Measurements from ENCODE around the gene SMIM43. TPM values are rescaled to one million over a fixed set of nuclear protein-coding genes. Genes with fewer than 3 reads are reported as not detected.

Gene SMIM43
- total RNA-seq, 2 experiments from 2014 or later = not detected

GRCh38 chr4:121742794-121743193 lies 22.2 kb downstream of the SMIM43 start:
- POLR2A ChIA-PET = interaction anchor here (0.7 to 1.4 kb wide), 2 partner anchors 10 to 145 kb away, joined by 3 read pairs; no protein-coding TSS in a partner anchor
- Histone ChIP-seq H3K79me2 (ENCODE audit: insufficient read depth, low read depth, low read length) (no peaks in the 10 kb centered on the region), H2AFZ (ENCODE audit: low read length) (no peak overlapping the region), H3K4me3 (ENCODE audit: low read depth, low read length, poor library complexity, severe bottlenecking) (no peak overlapping the region), H3K9me2 (ENCODE audit: insufficient read depth, low read length) (no peaks in the 10 kb centered on the region), H3K9me3 (ENCODE audit: low read length) (no peaks in the 10 kb centered on the region), H3K4me1 (ENCODE audit: insufficient read depth, low read length, poor library complexity, severe bottlenecking) (no peaks in the 10 kb centered on the region), H3K36me3 (ENCODE audit: insufficient read depth, low read length) (no peaks in the 10 kb centered on the region), H4K20me1 (ENCODE audit: insufficient read depth, low read length) (no peaks in the 10 kb centered on the region), H3K27ac (ENCODE audit: low read depth, low read length, poor library complexity, severe bottlenecking) (no peak overlapping the region), H3K4me2 (ENCODE audit: low read length) (no peak overlapping the region)
- no TSS peak for BruUV-seq (replicated peaks)
- DNase-seq (ENCODE audit: low spot score) = no peak
- intact Hi-C loops (cut with micrococcal nuclease; ENCODE audit: unreplicated experiment) = no loop called here
- CTCF ChIA-PET (ENCODE audit: unreplicated experiment) = no interaction called here
- TF ChIP-seq EZH2phosphoT487 (IDR thresholded peaks at IDR 0.05; ENCODE audit: borderline replicate concordance, low read depth, low read length) = no peak
- no peak for TF ChIP-seq CTCF (conservative IDR thresholded peaks at IDR 0.05; ENCODE audit: low read length)

GRCh38 chr4:121741751-121742150 lies 23.2 kb downstream of the SMIM43 start:
- intact Hi-C loops (cut with micrococcal nuclease; ENCODE audit: unreplicated experiment) = no loop called here
- ChIA-PET POLR2A (interaction anchor here (0.7 to 1.4 kb wide), 2 partner anchors 9 to 20 kb away, joined by 3 read pairs; no protein-coding TSS in a partner anchor), CTCF (ENCODE audit: unreplicated experiment) (no interaction called here)
- Histone ChIP-seq H3K79me2 (ENCODE audit: insufficient read depth, low read depth, low read length) (no peaks in the 10 kb centered on the region), H3K4me2 (ENCODE audit: low read length) (no peak overlapping the region), H3K9me2 (ENCODE audit: insufficient read depth, low read length) (no peaks in the 10 kb centered on the region), H3K4me3 (ENCODE audit: low read depth, low read length, poor library complexity, severe bottlenecking) (no peak overlapping the region), H3K36me3 (ENCODE audit: insufficient read depth, low read length) (no peaks in the 10 kb centered on the region), H3K9me3 (ENCODE audit: low read length) (no peaks in the 10 kb centered on the region), H3K4me1 (ENCODE audit: insufficient read depth, low read length, poor library complexity, severe bottlenecking) (no peaks in the 10 kb centered on the region), H3K27ac (ENCODE audit: low read depth, low read length, poor library complexity, severe bottlenecking) (no peak overlapping the region), H2AFZ (ENCODE audit: low read length) (no peak overlapping the region), H4K20me1 (ENCODE audit: insufficient read depth, low read length) (no peaks in the 10 kb centered on the region)
- no peak for DNase-seq (ENCODE audit: low spot score)
- no TSS peak for BruUV-seq (replicated peaks)
- TF ChIP-seq EZH2phosphoT487 (IDR thresholded peaks at IDR 0.05; ENCODE audit: borderline replicate concordance, low read depth, low read length) = no peak
- TF ChIP-seq CTCF (conservative IDR thresholded peaks at IDR 0.05; ENCODE audit: low read length) = no peak

- Histone ChIP-seq H2AFZ (ENCODE audit: low read length) (no peak overlapping the region), H3K79me2 (ENCODE audit: insufficient read depth, low read depth, low read length) (no peaks in the 10 kb centered on the region), H3K9me3 (ENCODE audit: low read length) (no peaks in the 10 kb centered on the region), H3K4me3 (ENCODE audit: low read depth, low read length, poor library complexity, severe bottlenecking) (no peak overlapping the region), H3K4me2 (ENCODE audit: low read length) (no peak overlapping the region), H3K36me3 (ENCODE audit: insufficient read depth, low read length) (no peaks in the 10 kb centered on the region), H3K4me1 (ENCODE audit: insufficient read depth, low read length, poor library complexity, severe bottlenecking) (no peaks in the 10 kb centered on the region), H3K9me2 (ENCODE audit: insufficient read depth, low read length) (no peaks in the 10 kb centered on the region), H3K27ac (ENCODE audit: low read depth, low read length, poor library complexity, severe bottlenecking) (no peak overlapping the region), H4K20me1 (ENCODE audit: insufficient read depth, low read length) (no peaks in the 10 kb centered on the region)
- no peak for TF ChIP-seq EZH2phosphoT487 (IDR thresholded peaks at IDR 0.05; ENCODE audit: borderline replicate concordance, low read depth, low read length)
- no peak for TF ChIP-seq CTCF (conservative IDR thresholded peaks at IDR 0.05; ENCODE audit: low read length)
- ChIA-PET POLR2A (no interaction called here), CTCF (ENCODE audit: unreplicated experiment) (no interaction called here)
- DNase-seq (ENCODE audit: low spot score) = no peak
- intact Hi-C loops (cut with micrococcal nuclease; ENCODE audit: unreplicated experiment) = no loop called here
- no TSS peak for BruUV-seq (replicated peaks)
These were observed 24.1 kb downstream of the SMIM43 start for GRCh38 chr4:121740796-121741409.

All from OCI-LY7 (cell line).